NCI-H187 (cell line): Measurements from ENCODE around the gene TWIST1.

Source experiments
- DNase-seq, 2 experiments: peaks; one replicate each; lab custom pipeline; 2025; lab: John Stamatoyannopoulos, UW

The TWIST1 gene

GRCh38 chr7:19117091-19117869, at the start of gene TWIST1:
Gene TWIST1 (minus strand): TSS chr7:19117636. CDS start chr7:19117321, 315 bp downstream.
- no peak for DNase-seq

- DNase-seq, result no peak
Observed at GRCh38 chr7:19161671-19162070, 44.2 kb upstream of the TWIST1 start.

- no peak for DNase-seq
Observed at GRCh38 chr7:19146699-19147098, 29.3 kb upstream of the TWIST1 start.

GRCh38 chr7:19145434-19146115, 28.1 kb upstream of the TWIST1 start:
- DNase-seq, result no peak

GRCh38 chr7:19144661-19145433, 27.4 kb upstream of the TWIST1 start, which contains the start of gene FERD3L:
Gene FERD3L (minus strand): TSS chr7:19145421. CDS start chr7:19145362, 59 bp downstream.
- DNase-seq, result no peak

- no peak for DNase-seq
Observed at GRCh38 chr7:19143881-19144574, 26.6 kb upstream of the TWIST1 start.

- DNase-seq, result no peak
Observed at GRCh38 chr7:19139706-19140327, 22.4 kb upstream of the TWIST1 start.

GRCh38 chr7:19133886-19134285, 16.4 kb upstream of the TWIST1 start:
- no peak for DNase-seq

- DNase-seq, result no peak
Observed at GRCh38 chr7:19133390-19133789, 16.0 kb upstream of the TWIST1 start.

- no peak for DNase-seq
Observed at GRCh38 chr7:19128856-19129255, 11.4 kb upstream of the TWIST1 start.

- DNase-seq, result no peak
Observed at GRCh38 chr7:19121977-19122588, 4.6 kb upstream of the TWIST1 start.

- no peak for DNase-seq
Observed at GRCh38 chr7:19119870-19120486, 2.5 kb upstream of the TWIST1 start.

GRCh38 chr7:19119372-19119771, 1.9 kb upstream of the TWIST1 start:
- DNase-seq, result no peak

GRCh38 chr7:19118636-19119371, 1.4 kb upstream of the TWIST1 start:
- DNase-seq, result no peak

GRCh38 chr7:19117870-19118608, 603 bp upstream of the TWIST1 start:
- no peak for DNase-seq

GRCh38 chr7:19116121-19117090, 1.0 kb downstream of the TWIST1 start:
- peak in 1 of 2 experiments; percentile 31 for DNase-seq

- no peak for DNase-seq
Observed at GRCh38 chr7:19114551-19114855, 2.9 kb downstream of the TWIST1 start.
